B cell (primary cell): ENCODE measurements around the gene RPS23.
A peak's percentile ranks its signal among the peaks of the same experiment; 100 is the strongest.

Experiments
- CTCF ChIP-seq: fragments of 200-600 bp; IDR thresholded peaks from one replicate; pipeline ENCODE4 v1.8.0; 2022; ENCODE audit warnings: antibody characterized with exemption, mild to moderate bottlenecking
- EZH2 ChIP-seq: IDR thresholded peaks from 2 replicates; pipeline ENCODE4 v1.6.1; 2012; ENCODE audit warnings: borderline replicate concordance, low read depth, mild to moderate bottlenecking, moderate library complexity, low read length; ENCODE audit not compliant: insufficient read depth, poor library complexity, severe bottlenecking

- TF ChIP-seq EZH2 (no peak), CTCF (peak; percentile 16)
Observed at GRCh38 chr5:82259172-82259800, 18.9 kb downstream of the RPS23 start.
